Measurements from ENCODE around the gene UBE2E1. TPM values are rescaled to one million over a fixed set of nuclear protein-coding genes. Genes with fewer than 3 reads are reported as not detected.

Gene UBE2E1
- total and polyA plus RNA-seq, 2 donors from 2014 or later: 69.1 to 83.2 TPM

DNA sequence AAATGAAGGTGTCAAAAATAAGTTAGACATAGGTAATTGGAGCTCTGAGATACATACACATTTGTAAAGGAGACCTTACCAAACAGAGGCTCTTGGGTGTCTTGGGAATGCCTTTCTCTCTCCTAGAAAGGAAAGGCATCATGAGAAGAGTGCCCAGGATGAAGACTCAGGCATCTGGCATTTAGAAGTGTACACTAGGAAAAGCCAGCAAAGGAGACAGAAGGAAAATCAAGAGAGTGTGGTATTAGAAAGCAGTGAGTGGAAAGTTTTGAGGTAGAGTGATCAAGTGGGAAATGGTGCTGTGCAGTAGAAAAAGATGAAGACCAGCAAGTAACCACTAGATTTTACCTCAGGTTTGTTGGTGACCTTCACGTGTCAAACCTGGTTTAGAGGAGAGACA lies 16.1 kb downstream of the UBE2E1 start:
- intact Hi-C loops (cut with DNase I): no loop called here
- TF ChIP-seq, protein P1, sequence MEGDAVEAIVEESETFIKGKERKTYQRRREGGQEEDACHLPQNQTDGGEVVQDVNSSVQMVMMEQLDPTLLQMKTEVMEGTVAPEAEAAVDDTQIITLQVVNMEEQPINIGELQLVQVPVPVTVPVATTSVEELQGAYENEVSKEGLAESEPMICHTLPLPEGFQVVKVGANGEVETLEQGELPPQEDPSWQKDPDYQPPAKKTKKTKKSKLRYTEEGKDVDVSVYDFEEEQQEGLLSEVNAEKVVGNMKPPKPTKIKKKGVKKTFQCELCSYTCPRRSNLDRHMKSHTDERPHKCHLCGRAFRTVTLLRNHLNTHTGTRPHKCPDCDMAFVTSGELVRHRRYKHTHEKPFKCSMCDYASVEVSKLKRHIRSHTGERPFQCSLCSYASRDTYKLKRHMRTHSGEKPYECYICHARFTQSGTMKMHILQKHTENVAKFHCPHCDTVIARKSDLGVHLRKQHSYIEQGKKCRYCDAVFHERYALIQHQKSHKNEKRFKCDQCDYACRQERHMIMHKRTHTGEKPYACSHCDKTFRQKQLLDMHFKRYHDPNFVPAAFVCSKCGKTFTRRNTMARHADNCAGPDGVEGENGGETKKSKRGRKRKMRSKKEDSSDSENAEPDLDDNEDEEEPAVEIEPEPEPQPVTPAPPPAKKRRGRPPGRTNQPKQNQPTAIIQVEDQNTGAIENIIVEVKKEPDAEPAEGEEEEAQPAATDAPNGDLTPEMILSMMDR (IDR thresholded peaks at IDR 0.05; ENCODE audit: borderline replicate concordance, extremely low read depth, insufficient read depth): no peak

DNA sequence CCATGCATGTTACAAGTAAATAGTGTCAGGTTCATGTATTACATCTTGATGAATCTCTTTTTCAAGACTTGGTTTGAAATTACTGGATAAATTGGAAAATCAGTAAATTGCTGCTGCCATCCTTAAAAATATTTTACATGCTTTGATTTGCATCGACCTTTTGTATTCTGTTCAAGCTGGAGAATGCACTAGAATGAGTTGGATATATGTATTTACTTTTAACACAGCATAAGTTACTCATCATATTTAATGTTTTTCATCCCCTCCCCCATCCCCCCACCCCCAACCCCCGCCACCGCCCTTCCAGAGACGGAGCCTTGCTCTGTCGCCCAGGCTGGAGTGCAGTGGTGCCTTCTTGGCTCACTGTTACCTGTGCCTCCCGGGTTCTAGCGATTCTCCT lies 16.8 kb downstream of the UBE2E1 start:
- H3K4me1 ChIP-seq (ENCODE audit: control insufficient read depth in 2 of 3, insufficient read depth in 2 of 3, low read depth in 1 of 3, low read length in 3 of 3): peaks cover 0 to 8% (median 4%) of the 10 kb centered on the region in 3 donors
- H3K4me3 ChIP-seq (ENCODE audit: low read length in 3 of 3): no peak overlapping the region
- no peaks in the 10 kb centered on the region for H3K27me3 ChIP-seq (ENCODE audit: control insufficient read depth, insufficient read depth, low read length)
- no peak overlapping the region for H3K9ac ChIP-seq (ENCODE audit: low read length in 3 of 3)
- FAIRE-seq: no peak
- TF ChIP-seq, protein P1 (IDR thresholded peaks at IDR 0.05; ENCODE audit: borderline replicate concordance, extremely low read depth, insufficient read depth): no peak
- DNase-seq: no peak
- no peak overlapping the region for H3K27ac ChIP-seq (ENCODE audit: low read depth in 2 of 2, low read length in 2 of 2)
- H3K36me3 ChIP-seq (ENCODE audit: control insufficient read depth in 2 of 3, insufficient read depth in 3 of 3, low read length in 3 of 3): no peaks in the 10 kb centered on the region
- intact Hi-C loops (cut with DNase I): no loop called here
- H3K9me3 ChIP-seq (ENCODE audit: control insufficient read depth in 2 of 3, insufficient read depth in 1 of 3, low read length in 3 of 3): no peaks in the 10 kb centered on the region

More for the DNA sequence above, 16.1 kb downstream of the UBE2E1 start:
- H3K27me3 ChIP-seq (ENCODE audit: control insufficient read depth, insufficient read depth, low read length): no peaks in the 10 kb centered on the region
- H3K9me3 ChIP-seq (ENCODE audit: control insufficient read depth in 2 of 3, insufficient read depth in 1 of 3, low read length in 3 of 3): no peaks in the 10 kb centered on the region
- no peak overlapping the region for H3K27ac ChIP-seq (ENCODE audit: low read depth in 2 of 2, low read length in 2 of 2)
- H3K4me3 ChIP-seq (ENCODE audit: low read length in 3 of 3): no peak overlapping the region
- H3K4me1 ChIP-seq (ENCODE audit: control insufficient read depth in 2 of 3, insufficient read depth in 2 of 3, low read depth in 1 of 3, low read length in 3 of 3): peaks cover 0 to 8% (median 4%) of the 10 kb centered on the region in 3 donors
- no peaks in the 10 kb centered on the region for H3K36me3 ChIP-seq (ENCODE audit: control insufficient read depth in 2 of 3, insufficient read depth in 3 of 3, low read length in 3 of 3)
- H3K9ac ChIP-seq (ENCODE audit: low read length in 3 of 3): no peak overlapping the region
- no peak for DNase-seq
- no peak for FAIRE-seq

DNA sequence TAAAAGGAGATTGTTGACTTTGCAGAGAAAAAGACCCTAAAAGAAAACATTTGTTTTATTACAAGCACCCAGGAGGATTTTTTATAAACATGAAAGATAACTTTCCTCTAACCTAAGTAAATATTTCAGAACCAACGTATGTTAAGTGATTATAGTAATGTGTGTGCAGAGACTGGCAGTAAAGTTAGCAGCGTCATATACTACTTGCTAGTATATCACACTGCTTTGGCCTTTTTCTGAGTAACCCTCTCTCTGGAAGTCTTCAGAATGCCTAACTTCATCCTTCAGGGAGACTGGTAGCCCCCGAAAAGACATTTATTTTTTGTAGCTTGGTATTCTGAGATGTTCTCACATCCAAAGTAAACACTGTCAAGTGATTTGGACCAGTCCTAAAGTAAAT lies 17.9 kb downstream of the UBE2E1 start:
- Histone ChIP-seq H3K9ac (ENCODE audit: low read length in 3 of 3) (no peak overlapping the region), H3K36me3 (ENCODE audit: control insufficient read depth in 2 of 3, insufficient read depth in 3 of 3, low read length in 3 of 3) (no peaks in the 10 kb centered on the region), H3K4me3 (ENCODE audit: low read length in 3 of 3) (no peak overlapping the region), H3K27me3 (ENCODE audit: control insufficient read depth, insufficient read depth, low read length) (no peaks in the 10 kb centered on the region), H3K4me1 (ENCODE audit: control insufficient read depth in 2 of 3, insufficient read depth in 2 of 3, low read depth in 1 of 3, low read length in 3 of 3) (peaks cover 0 to 6% (median 4%) of the 10 kb centered on the region in 3 donors), H3K9me3 (ENCODE audit: control insufficient read depth in 2 of 3, insufficient read depth in 1 of 3, low read length in 3 of 3) (no peaks in the 10 kb centered on the region), H3K27ac (ENCODE audit: low read depth in 2 of 2, low read length in 2 of 2) (no peak overlapping the region)
- TF ChIP-seq, protein P1 (IDR thresholded peaks at IDR 0.05; ENCODE audit: borderline replicate concordance, extremely low read depth, insufficient read depth): no peak
- DNase-seq (no peak), FAIRE-seq (no peak)
- intact Hi-C loops (cut with DNase I): no loop called here

Data from kidney (tissue), 14 donors.